ENCODE results near the gene TOR2A. TPM values are rescaled to one million over a fixed set of nuclear protein-coding genes. Genes with fewer than 3 reads are reported as not detected.

The TOR2A gene
- total RNA-seq, 2 donors from 2014 or later, result 15.7 to 16.7 TPM

- TF ChIP-seq CTCF (conservative IDR thresholded peaks at IDR 0.05), result no peak
- Mint-ChIP-seq H3K4me3 (no peak overlapping the region), H3K4me1 (no peaks in the 10 kb centered on the region), H3K36me3 (ENCODE audit: low read depth) (no peaks in the 10 kb centered on the region), H3K27ac (no peak overlapping the region), H3K9me3 (no peaks in the 10 kb centered on the region), H3K27me3 (ENCODE audit: insufficient read depth) (peaks cover 1% of the 10 kb centered on the region)
- H3K4me3 ChIP-seq (ENCODE audit: low read length), result no peak overlapping the region
- H3K4me1 ChIP-seq (ENCODE audit: control insufficient read depth, insufficient read depth, low read length), result no peaks in the 10 kb centered on the region
- H3K27ac ChIP-seq (ENCODE audit: low read depth, low read length), result no peak overlapping the region
- WGBS, 2 experiments (ENCODE audit: insufficient coverage in 1 of 2, insufficient read length in 1 of 2), result 87 to 90% methylated on average over 4 to 5 of the region's 5 CpGs
- no peak for DNase-seq
- H3K36me3 ChIP-seq (ENCODE audit: control insufficient read depth, insufficient read depth, low read length), result no peaks in the 10 kb centered on the region
- no peaks in the 10 kb centered on the region for H3K27me3 ChIP-seq (ENCODE audit: control insufficient read depth, insufficient read depth, low read length, poor library complexity, severe bottlenecking)
- H3K9me3 ChIP-seq (ENCODE audit: control insufficient read depth, low read length), result no peaks in the 10 kb centered on the region
- no peak overlapping the region for H3K9ac ChIP-seq (ENCODE audit: extremely low read depth, low read length, poor library complexity, severe bottlenecking)
Measured at GRCh38 chr9:127776924-127777289, 41.8 kb upstream of the TOR2A start.

- H3K4me1 ChIP-seq (ENCODE audit: control insufficient read depth, insufficient read depth, low read length), result no peaks in the 10 kb centered on the region
- no peaks in the 10 kb centered on the region for H3K36me3 ChIP-seq (ENCODE audit: control insufficient read depth, insufficient read depth, low read length)
- no peaks in the 10 kb centered on the region for H3K9me3 Mint-ChIP-seq
- H3K9ac ChIP-seq (ENCODE audit: extremely low read depth, low read length, poor library complexity, severe bottlenecking), result no peak overlapping the region
- 67 to 87% methylated on average over 10 to 15 of the region's 15 CpGs for WGBS, 2 experiments (ENCODE audit: insufficient coverage in 1 of 2, insufficient read length in 1 of 2)
- TF ChIP-seq CTCF (conservative IDR thresholded peaks at IDR 0.05), result no peak
- DNase-seq, result peak; percentile 78
- H3K36me3 Mint-ChIP-seq (ENCODE audit: low read depth), result no peaks in the 10 kb centered on the region
- no peak overlapping the region for H3K27ac Mint-ChIP-seq
- H3K4me3 ChIP-seq (ENCODE audit: low read length), result no peak overlapping the region
- no peaks in the 10 kb centered on the region for H3K4me1 Mint-ChIP-seq
- H3K4me3 Mint-ChIP-seq, result no peak overlapping the region
- peaks cover 1% of the 10 kb centered on the region for H3K27me3 Mint-ChIP-seq (ENCODE audit: insufficient read depth)
- no peaks in the 10 kb centered on the region for H3K9me3 ChIP-seq (ENCODE audit: control insufficient read depth, low read length)
- H3K27ac ChIP-seq (ENCODE audit: low read depth, low read length), result no peak overlapping the region
- no peaks in the 10 kb centered on the region for H3K27me3 ChIP-seq (ENCODE audit: control insufficient read depth, insufficient read depth, low read length, poor library complexity, severe bottlenecking)
Measured at GRCh38 chr9:127776195-127776923, 41.3 kb upstream of the TOR2A start.

DNA sequence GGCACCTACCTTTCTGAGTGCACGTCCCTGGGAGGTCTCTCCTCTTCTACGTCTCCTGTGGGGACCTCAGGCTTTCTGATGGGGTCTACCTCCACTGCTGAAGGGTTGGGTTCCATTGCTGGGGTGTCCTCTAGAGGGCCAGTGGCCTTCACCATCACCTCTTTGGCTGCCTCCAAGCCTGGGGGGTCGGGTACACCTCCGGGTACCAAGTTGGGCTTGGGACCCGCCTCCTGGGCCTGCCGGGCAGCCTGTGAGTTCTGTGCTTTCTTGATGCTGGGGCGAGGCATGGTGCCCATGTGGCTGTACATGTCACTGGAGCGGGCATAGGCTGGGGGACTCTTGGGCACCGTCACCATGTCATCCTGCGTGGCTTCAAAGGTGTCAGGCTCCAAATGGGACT, 38.9 kb upstream of the TOR2A start:
- Mint-ChIP-seq H3K4me3 (no peak overlapping the region), H3K9me3 (no peaks in the 10 kb centered on the region), H3K27ac (no peak overlapping the region), H3K36me3 (ENCODE audit: low read depth) (no peaks in the 10 kb centered on the region), H3K27me3 (ENCODE audit: insufficient read depth) (peaks cover 8% of the 10 kb centered on the region), H3K4me1 (peaks cover 8% of the 10 kb centered on the region)
- H3K4me1 ChIP-seq (ENCODE audit: control insufficient read depth, insufficient read depth, low read length), result peaks cover 3% of the 10 kb centered on the region
- H3K27ac ChIP-seq (ENCODE audit: low read depth, low read length), result no peak overlapping the region
- TF ChIP-seq CTCF (conservative IDR thresholded peaks at IDR 0.05), result no peak
- 88 to 92% methylated on average over 10 of the region's 10 CpGs for WGBS, 2 experiments (ENCODE audit: insufficient coverage in 1 of 2, insufficient read length in 1 of 2)
- DNase-seq, result no peak
- no peaks in the 10 kb centered on the region for H3K9me3 ChIP-seq (ENCODE audit: control insufficient read depth, low read length)
- no peak overlapping the region for H3K9ac ChIP-seq (ENCODE audit: extremely low read depth, low read length, poor library complexity, severe bottlenecking)
- H3K4me3 ChIP-seq (ENCODE audit: low read length), result no peak overlapping the region
- H3K27me3 ChIP-seq (ENCODE audit: control insufficient read depth, insufficient read depth, low read length, poor library complexity, severe bottlenecking), result no peaks in the 10 kb centered on the region
- no peaks in the 10 kb centered on the region for H3K36me3 ChIP-seq (ENCODE audit: control insufficient read depth, insufficient read depth, low read length)
